Measurements from ENCODE around the gene ABI2. TPM values are rescaled to one million over a fixed set of nuclear protein-coding genes. Genes with fewer than 3 reads are reported as not detected.
A peak's percentile ranks its signal among the peaks of the same experiment; 100 is the strongest.
"Not testable (repeated sequence)": the region's sequence is repeated elsewhere in the genome, so short reads cannot be mapped to it uniquely, and the experiment has no call there.

Gene ABI2
- total and polyA plus RNA-seq, 3 donors from 2014 or later = 91.2 to 109 (median 106) TPM

- intact Hi-C loops (cut with DNase I; ENCODE audit: low total_unique reads) = no loop called here
- no peaks in the 10 kb centered on the region for H3K27me3 ChIP-seq
- no peaks in the 10 kb centered on the region for H3K4me1 ChIP-seq
- 85 to 86% methylated on average over 6 of the region's 6 CpGs for WGBS, 2 donors
- H3K27ac ChIP-seq = no peak overlapping the region
- TF ChIP-seq, protein P1, sequence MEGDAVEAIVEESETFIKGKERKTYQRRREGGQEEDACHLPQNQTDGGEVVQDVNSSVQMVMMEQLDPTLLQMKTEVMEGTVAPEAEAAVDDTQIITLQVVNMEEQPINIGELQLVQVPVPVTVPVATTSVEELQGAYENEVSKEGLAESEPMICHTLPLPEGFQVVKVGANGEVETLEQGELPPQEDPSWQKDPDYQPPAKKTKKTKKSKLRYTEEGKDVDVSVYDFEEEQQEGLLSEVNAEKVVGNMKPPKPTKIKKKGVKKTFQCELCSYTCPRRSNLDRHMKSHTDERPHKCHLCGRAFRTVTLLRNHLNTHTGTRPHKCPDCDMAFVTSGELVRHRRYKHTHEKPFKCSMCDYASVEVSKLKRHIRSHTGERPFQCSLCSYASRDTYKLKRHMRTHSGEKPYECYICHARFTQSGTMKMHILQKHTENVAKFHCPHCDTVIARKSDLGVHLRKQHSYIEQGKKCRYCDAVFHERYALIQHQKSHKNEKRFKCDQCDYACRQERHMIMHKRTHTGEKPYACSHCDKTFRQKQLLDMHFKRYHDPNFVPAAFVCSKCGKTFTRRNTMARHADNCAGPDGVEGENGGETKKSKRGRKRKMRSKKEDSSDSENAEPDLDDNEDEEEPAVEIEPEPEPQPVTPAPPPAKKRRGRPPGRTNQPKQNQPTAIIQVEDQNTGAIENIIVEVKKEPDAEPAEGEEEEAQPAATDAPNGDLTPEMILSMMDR (IDR thresholded peaks at IDR 0.05) = no peak
- no peak for TF ChIP-seq POLR2A (IDR thresholded peaks at IDR 0.05)
- no peak overlapping the region for H3K4me3 ChIP-seq
- DNase-seq = no peak
- H3K36me3 ChIP-seq (ENCODE audit: low read depth, missing control alignments) = no peaks in the 10 kb centered on the region
- no peaks in the 10 kb centered on the region for H3K9me3 ChIP-seq
Measured at GRCh38 chr2:203340791-203341487, 12.7 kb downstream of the ABI2 start.

DNA sequence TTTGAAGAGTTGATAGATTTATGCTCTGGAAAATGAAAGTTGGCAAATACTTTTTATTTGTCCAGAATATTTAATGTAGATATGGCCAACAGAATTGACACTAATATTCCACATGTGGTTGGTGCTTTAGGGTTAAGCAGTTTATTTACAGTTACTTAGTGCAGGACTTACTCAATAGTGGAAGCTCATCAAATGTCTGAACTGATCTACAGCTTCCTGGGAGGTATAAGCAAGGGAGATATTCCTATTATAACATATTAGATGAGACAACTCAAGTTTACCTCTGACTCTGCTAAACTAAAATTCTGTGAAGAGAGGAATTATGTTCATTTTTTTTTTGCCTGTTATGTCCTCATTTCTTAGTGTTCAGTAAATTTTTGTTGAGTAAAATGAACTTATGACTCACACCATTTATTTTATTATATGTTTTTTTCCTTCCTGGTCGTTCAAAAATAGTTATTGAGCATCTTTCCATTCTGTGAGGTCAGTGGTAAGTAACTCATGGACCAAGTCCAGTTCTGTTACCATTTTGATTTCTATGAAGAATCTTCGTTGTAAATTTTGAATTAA, 13.6 kb downstream of the ABI2 start:
- 61 to 65% methylated on average over 2 of the region's 2 CpGs for WGBS, 2 donors
- Histone ChIP-seq H3K27ac (no peak overlapping the region), H3K4me3 (no peak overlapping the region), H3K36me3 (ENCODE audit: low read depth, missing control alignments) (no peaks in the 10 kb centered on the region), H3K27me3 (no peaks in the 10 kb centered on the region), H3K9me3 (no peaks in the 10 kb centered on the region), H3K4me1 (no peaks in the 10 kb centered on the region)
- intact Hi-C loops (cut with DNase I; ENCODE audit: low total_unique reads) = no loop called here
- TF ChIP-seq, protein P1 (IDR thresholded peaks at IDR 0.05) = no peak
- TF ChIP-seq POLR2A (IDR thresholded peaks at IDR 0.05) = no peak
- no peak for DNase-seq

- intact Hi-C loops (cut with DNase I; ENCODE audit: low total_unique reads); H3K27me3 ChIP-seq; H3K9me3 ChIP-seq; H3K4me3 ChIP-seq; H3K27ac ChIP-seq; H3K4me1 ChIP-seq; H3K36me3 ChIP-seq (ENCODE audit: low read depth, missing control alignments); DNase-seq: not testable (repeated sequence)
- WGBS, 2 donors = 94 to 96% methylated on average over 4 of the region's 4 CpGs
Measured at GRCh38 chr2:203342374-203342773, 14.2 kb downstream of the ABI2 start.

- Histone ChIP-seq H3K4me3 (no peak overlapping the region), H3K27ac (no peak overlapping the region), H3K4me1 (peaks cover 3% of the 10 kb centered on the region), H3K9me3 (no peaks in the 10 kb centered on the region), H3K36me3 (ENCODE audit: low read depth, missing control alignments) (no peaks in the 10 kb centered on the region), H3K27me3 (no peaks in the 10 kb centered on the region)
- WGBS, 2 donors = 71 to 81% methylated on average over 11 to 12 of the region's 12 CpGs
- DNase-seq = peak; percentile 75
- TF ChIP-seq, protein P1 (IDR thresholded peaks at IDR 0.05) = no peak
- TF ChIP-seq POLR2A (IDR thresholded peaks at IDR 0.05) = no peak
- intact Hi-C loops (cut with DNase I; ENCODE audit: low total_unique reads) = no loop called here
Measured at GRCh38 chr2:203344667-203345066, 16.5 kb downstream of the ABI2 start.

DNA sequence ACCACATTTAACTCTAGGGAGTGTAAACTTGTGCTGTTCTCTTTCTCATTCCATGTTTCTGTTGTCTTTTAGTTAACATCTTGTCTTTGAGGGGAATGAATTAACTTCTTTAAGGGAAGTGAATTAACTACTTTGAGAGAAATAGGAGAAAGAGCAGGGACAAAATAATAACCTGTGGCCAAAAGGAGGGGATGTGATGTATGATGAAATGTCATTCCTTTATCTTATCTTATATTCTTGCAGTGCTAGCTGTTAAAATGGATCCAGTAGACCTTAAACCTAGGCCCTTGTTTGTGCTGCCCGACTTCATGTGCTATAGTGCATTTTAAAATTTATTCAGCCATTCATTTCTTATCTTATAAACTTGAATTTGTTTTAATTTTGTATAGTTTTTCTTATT, 18.4 kb downstream of the ABI2 start:
- DNase-seq = no peak
- Histone ChIP-seq H3K27ac (no peak overlapping the region), H3K9me3 (no peaks in the 10 kb centered on the region), H3K4me1 (peaks cover 3% of the 10 kb centered on the region), H3K27me3 (no peaks in the 10 kb centered on the region), H3K4me3 (no peak overlapping the region), H3K36me3 (ENCODE audit: low read depth, missing control alignments) (no peaks in the 10 kb centered on the region)
- TF ChIP-seq POLR2A (IDR thresholded peaks at IDR 0.05) = no peak
- TF ChIP-seq, protein P1 (IDR thresholded peaks at IDR 0.05) = no peak
- 26% methylated on average over 1 of the region's 1 CpG for WGBS, 2 donors
- intact Hi-C loops (cut with DNase I; ENCODE audit: low total_unique reads) = no loop called here
